Stimulated activated CD8-positive, alpha-beta memory T cell treated with anti-CD3 and anti-CD28 coated beads, Interleukin-12 subunit alpha, Interleukin-12 subunit beta, amount 100 ng/mL, for 1 hour (primary cell): ENCODE data around the gene EYA2.

Source experiments
- DNase-seq: peaks from one replicate; pipeline ENCODE4 v3.0.0-alpha.2; 2020; ENCODE audit warnings: low read depth

Gene EYA2

DNA sequence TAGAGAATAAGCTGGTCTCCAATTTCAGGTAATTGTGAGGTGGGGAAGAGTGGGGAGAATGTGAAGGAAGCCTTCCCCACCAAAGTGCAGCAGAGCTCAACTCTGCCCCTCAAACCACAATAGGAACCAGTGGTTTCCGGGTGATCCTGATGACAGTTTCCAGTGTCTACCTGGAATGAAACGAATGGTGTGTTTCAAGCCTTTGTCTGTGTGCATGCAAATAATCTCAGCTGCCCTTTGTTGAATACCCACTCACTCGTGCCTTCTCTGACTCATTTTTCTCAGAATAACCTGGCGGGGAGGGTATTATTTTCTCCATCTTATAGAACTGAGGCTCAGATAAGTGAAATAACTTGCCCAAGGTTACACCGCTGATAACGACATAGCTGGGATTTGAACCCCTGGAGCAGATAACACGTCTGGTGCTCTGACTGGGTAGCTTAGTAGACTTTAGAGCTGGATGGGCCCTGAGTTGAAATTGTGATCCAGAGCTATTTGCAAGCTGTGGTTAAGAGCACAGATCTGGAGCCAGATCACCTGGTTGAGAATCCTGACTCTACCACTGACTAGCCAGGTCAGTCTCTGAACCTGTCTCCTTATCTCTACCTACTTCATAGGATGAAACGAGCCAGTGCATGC lies 85.1 kb downstream of the EYA2 start:
- no peak for DNase-seq

DNA sequence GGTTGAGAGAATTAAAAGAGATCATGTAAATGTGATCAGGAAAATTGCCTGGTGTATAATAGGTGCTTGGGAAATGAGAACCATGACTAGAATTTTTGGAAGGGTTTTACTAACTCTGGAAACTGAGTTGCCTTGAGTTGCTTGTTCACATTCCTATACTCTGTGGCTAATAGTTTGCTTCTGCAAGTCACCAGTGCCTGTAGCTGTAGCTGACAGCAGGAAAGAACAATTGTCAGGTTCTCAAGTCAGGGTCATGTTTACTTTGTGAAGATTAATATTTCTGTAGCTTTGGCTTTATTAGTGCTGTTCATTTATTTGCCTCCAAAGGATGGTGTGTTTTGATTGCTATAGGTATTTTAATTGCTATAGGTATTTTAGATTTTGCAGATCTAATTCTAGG lies 86.5 kb downstream of the EYA2 start:
- DNase-seq, result no peak

DNA sequence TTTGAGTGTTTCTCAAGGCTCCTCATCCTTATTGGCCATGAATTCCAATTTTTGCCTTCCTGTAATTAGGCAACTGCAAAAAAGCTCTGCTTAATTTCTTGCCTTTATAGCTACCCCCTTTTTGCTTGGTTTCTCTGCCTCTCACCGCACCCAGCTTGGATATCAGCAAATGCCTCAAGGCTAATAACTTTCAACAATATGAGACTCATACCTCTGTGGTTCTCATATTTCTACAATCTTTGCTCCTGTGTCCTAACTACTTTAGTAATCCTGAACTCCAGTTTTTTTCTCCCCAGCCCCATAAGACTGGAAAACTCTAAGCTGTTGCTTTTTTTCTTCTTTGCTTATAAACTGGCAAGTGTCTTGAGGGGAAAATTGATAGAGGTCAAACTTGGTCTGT lies 88.8 kb downstream of the EYA2 start:
- DNase-seq, result no peak

DNA sequence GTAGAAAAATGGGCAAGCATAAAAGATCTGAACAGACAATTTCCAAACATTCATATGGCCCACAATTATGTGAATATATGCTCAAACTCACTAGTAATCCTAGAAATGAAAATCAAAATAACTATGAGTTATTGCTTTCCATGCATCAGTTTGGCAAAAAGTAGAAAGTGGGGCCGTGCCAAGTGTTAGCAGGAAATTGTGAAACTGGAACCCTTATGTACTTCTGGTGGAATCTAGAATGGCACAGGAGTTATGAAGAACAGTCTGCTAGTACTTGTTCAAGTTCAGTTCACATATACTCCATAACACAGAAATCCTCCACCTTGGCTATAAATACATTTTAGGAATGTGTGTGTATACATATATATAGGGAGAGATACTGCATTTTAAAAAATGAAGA lies 89.8 kb downstream of the EYA2 start:
- no peak for DNase-seq

DNA sequence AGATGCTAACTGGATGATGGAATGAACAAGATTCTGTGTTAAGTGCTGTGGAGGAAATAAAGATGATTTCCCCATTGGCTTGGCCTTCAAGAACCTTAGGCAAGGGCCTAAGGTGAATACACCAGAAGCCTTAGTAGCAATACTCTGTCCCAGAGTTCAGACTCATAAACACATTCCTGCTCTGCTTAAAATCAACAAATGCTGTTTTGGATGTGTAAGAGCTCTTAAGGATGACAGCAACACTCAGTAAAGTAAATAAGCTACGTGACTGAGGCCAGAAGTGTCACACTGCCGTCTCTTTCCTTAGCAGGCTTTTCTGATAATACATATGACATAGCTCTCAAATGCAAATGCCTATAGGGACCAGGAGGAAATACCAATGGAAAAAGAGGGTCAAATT lies 90.6 kb downstream of the EYA2 start:
- no peak for DNase-seq

DNA sequence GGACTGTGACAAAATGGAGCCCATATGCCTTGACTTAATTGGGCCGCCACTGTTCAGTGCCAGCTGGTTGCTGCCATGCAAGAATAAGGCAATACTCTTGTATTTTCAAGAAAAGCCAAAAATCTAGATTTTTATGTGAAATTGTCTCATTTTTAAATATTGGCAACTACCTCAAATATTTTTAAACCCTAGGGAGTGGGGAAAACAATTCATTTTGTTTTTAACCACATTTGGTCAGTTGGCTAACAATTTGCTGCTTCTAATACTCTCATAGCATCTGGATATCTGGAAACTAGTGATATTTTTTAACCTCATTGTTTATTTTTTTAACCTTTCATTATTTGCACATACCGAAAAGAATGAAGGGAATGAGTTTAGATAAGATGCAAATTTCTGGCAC lies 91.0 kb downstream of the EYA2 start:
- DNase-seq, result no peak

DNA sequence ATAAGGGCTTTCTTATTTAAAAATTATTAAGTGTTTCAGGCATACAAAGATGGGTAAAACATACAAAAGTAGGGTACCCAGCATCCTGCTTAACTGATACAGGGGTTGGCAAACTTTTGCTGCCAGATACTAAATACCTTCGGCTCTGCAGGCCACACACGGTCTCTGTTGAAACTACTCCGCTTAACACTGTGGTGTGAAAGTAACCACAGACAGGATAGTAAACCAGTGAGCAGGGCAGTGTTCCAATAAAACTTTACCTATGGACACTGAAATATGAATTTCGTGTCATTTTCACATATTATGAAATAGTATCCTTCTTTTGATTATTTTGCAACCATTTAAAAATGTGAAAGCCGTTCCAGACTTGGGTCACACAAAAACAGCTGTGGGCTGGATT lies 92.4 kb downstream of the EYA2 start:
- no peak for DNase-seq

DNA sequence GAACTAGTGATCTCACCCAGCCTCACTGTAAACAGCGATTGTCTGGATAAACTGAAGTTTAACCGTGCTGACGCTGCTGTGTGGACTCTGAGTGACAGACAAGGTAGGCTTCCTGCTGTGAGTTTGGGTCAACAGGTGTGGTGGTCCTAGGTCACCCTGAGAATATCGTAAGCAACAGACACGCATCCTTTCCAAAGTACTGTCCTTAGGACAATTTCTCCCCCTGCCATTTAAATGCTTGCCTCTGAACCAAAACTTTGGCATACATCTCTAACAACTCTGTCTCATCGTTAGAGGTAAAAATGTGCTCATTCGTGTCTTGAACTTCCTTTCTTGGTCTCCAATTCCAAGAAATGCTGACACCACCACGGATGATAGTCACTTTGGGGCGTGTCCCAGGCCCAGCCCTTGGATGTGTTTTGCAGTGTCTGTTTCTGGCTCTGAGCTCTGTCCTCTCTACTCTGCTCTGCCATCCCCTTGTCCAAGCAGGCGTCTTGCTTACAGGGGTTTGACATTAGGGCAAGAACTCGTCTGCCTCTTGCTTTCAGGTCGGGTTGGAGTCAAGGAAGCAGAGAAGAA lies 95.5 kb downstream of the EYA2 start:
- no peak for DNase-seq

DNA sequence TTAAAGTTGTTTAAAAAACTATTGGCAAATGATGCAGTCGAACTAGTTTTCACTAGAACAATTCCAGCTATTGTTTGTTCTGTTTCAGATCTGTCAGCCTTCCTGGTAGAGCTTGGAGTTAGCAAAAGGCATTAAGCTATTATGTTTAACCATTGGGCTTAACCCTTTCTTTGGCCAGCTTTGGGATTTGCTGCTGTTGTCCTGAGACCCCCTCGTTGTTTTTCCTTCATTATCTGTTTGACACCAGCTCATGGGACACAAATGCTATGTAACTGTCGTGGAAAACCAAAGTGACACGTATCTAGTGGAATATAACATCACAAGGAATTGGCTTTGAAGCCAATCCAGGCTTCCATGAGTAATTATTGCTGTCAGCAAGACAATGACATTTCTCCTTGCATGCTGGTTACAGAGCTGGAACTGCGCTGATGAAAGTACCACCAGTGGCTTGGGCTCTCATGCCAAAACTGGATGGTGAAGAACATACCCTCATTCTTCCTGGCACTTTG lies 96.0 kb downstream of the EYA2 start:
- DNase-seq, result no peak

DNA sequence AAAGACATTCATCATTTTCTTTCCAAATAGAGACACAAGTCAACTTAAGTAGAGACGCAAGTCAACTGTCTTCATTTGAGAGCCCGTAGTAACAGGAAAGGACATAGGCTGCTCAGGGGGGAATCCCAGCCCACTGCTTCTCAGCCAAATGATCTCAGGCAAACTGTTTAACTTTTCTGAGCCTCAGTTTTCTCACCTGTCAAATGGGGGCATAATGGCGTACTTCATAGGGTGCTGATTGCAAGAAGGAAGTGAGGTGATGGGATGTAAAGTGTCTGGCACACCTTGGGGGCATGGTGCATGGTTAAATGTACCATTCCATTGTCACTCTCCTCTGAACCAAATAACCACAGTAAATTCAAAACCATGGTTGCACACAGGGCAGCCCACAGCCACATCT lies 96.5 kb downstream of the EYA2 start:
- no peak for DNase-seq

DNA sequence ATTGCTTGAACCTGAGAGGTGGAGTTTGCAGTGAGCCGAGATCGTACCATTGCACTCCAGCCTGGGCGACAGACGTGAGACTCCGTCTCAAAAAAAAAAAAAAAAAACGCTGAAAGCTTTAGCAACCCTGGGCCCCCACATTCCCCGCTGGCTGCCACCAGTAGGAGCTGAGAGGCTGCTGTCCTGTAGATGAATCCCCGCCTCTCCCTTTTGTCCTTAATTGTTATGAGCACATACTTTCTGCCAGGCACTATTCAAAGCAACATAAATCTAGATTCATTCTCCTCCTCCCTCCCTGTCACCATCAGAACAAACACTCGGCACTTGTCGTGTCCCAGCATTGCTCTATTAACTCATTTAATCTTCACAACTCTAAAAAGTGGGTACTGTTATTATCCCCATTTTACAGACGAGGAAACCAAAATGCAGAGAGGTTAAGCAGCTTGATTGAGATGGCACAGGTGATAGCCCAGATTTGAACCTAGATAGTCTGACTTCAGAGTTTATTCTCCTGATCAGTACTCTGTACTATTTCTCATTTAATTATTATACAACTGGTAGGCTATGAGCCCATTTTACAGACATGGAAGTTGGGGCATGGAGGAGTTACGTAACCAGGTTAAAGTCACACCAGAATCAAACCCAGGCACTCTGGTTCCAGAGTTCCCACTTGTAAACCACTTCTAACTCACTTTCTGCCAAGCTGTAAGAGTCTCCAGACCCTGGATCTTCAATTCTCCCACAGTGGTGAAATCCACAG lies 97.4 kb downstream of the EYA2 start:
- DNase-seq, result no peak

DNA sequence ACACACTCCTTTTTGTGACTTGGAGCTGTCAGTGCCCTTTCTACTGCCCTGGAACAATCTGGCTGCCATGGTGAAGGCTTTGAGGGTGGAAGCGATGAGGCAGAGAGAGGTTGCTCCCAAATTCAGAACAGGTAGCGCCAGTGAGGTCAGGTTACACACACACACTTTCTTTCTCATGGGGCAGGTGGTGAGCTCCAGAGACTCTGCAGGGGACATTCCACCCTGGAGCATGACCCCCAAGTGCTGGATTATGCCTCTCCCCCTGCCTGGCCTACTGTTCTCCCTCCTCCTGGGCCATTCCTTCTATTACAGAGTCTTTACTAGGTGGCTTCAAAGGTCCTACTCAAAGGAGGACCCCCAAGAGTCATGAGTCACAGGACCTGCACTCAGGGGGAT lies 98.0 kb downstream of the EYA2 start:
- no peak for DNase-seq

DNA sequence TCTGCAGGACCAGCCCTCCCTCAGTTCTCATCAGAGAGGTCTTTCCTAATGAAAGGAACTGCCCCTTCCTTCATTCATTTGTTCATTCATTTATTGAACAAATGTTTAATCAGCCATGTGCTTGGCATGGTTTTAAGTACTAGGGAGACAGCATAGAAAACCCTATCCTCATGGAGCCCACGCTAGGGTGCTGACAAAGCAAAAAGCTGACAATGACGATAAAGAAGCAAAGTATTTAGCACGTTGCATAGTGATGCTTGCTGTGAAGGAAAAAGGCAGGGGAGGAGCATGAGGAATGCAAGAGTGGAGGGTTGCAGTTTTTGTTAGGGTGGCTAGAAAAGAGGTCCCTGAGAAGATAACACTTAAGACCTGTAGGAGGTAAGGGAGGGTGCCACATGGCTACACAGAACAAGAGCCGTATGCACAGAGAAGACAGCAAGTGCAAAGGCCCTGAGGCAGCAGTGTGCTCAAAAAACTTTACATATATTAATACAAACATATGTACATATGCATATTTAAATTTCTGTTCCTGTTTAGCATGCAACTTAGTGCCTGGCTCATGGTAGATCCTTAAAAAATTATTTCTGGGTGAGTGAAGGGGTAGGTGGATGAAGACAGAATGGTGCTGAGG lies 98.9 kb downstream of the EYA2 start:
- no peak for DNase-seq

DNA sequence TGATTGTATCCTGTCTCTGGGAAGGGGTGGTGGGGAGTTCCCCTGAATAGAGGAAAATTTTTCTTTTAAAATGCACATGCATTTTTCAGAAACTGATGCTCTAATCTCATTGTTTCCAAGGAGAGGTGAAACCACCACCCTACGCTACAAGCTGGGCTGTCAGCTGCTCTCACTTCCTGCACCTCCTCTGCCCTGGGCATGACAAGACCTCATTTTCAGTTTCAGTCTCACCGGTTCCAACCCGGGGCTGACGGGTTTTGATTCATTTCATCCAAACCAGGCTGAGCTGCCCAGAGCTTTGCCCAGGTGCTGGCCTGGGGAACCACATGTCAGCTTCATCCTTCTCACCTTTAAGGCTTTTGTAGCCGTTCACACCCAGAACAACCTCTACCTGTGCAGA lies 99.7 kb downstream of the EYA2 start:
- DNase-seq, result peak; percentile 1

DNA sequence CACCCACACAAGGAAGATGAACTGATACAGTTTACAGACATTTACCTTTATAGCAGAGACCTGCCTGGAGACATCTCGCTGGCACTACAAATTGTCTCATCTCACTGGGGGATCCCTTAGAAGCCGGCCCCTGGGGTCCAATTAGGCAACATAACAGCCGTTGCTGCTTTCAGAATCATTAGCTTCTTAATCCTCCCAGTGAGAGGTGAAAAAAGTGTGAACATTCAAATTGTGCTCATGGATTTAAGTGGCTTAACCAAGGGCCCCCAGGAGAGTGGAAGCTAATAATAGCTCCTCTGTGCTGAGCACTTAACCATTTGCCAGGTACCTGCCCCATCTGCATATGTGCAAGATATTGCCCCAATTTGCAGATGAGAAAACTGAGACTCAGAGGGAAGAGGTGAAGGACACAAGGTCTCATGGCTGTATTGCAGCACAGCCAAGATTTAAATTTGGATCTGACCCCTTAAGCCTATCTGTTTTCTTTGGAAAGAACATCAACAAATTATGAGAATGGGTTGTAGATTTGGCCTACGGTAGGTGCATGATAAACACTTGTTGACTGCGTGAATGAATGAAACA lies 101.0 kb downstream of the EYA2 start:
- DNase-seq, result no peak

DNA sequence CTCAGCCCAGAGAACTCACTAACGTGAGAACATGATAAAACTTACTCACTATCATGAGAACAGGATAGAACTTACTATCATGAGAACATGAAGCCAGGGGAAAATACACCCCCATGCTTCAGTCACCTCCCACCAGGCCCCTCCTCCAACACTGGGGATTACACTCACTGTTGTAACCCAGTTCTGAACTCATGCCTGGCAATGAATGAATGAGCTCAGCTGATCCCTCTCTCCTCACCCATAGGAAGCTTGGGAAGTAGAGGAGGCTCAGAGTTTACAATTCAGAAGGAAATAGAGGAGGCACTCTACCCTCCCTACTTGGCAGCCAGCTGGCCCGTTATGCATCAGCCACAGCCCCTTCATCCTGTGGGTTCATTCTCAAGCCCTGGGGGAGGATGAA lies 102.5 kb downstream of the EYA2 start:
- DNase-seq, result no peak

DNA sequence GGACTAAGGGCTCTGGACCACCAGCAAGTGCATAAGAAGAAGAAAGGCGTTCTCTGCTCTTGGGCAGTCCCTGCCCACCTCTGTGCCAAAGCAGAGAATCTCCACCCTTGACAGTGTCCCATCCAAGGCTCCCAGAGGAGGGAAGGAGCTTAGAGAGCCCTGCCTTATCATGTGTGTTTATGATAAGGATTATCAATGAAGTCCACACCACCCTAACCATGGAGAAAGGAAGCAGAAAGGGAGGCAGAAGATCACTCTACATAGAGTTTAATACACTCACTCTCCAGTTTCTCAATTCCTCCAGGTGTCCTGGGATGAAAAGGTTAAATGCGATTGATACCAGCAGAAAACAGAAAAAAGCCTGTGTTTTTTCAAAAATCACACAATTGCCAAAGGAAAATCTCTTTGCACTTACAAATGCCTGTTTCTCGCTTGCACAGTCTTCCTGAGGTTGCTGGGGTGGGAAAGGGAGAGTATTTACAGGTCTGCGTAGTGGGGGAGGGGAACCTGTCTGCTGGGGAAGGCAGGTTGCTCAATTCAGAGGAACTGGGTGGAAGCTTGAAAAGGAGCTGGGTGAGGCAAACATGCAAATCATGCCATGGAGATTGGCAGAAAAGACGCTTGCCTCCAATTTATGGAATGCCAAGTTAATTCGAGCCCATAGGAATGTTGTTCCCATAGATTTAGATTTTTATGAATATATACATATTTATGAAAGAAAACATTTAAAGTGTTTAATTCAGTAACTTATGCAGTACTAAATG lies 104.0 kb downstream of the EYA2 start:
- no peak for DNase-seq

DNA sequence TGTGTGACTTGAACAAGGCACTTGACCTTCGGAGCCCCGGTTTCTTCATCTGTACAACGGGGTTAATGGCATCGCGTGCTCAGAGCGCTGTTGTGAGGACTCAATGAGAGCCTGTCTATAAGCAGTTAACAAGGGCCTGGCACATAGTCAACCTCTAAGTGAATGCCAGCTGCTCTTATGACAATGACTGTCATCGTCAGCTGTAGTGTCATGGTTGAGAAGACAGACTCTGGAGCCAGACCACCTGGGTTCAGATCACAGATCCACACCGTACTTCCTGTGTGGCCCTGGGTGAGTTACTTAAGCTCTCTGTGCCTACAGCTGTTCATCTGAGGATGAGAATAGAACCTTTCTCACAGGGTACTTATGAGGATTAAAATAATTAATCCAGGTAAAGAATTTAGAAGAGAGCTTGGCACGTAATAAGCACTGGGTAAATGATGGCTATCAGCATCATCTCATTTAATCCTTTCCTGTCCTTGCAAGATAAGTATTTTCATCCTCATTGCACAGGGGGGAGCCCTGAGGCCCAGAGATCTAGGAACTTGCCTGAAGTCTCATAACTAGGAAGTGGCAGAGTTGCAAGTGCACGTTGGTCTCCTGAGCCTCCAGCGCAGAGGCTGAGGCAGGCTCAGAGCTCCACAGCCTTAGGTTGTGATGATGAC lies 105.3 kb downstream of the EYA2 start:
- no peak for DNase-seq

DNA sequence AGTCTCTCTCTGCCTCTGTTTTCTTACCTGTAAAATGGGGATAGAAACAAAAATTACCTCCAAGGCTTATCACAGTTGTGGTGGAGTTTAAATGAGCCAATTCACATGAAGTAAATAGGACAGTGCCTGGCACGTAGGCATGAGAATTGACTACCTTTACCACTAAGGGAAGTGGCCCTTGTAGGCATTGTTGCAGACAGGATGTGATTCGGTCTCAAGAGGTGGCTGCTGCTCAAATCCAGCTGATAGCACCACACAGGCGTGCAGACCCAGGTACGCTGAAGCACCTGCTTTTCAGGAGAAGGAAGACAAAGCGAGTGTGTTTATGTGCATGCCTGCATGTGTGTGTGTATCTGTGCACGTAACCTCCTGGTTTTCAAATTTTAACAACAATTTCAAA lies 108.6 kb downstream of the EYA2 start:
- DNase-seq, result no peak

DNA sequence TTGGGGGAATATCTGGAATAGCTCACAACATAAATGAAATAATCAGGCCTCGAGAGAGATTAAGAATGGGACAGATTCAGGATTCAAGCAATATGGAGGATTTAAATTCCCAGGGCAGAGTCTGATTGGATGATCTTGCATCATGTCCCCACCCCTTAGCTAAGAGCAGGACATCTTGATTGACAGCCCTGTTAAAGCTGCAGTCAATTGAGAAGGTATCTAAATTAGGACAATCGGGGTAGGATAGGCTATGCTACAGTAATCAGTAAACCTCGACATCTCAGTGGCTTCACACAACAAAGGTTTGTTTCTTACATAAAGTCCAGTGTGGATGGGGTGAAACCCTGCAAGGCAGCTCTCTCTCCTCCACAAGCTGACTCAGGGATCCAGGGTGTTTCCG lies 109.5 kb downstream of the EYA2 start:
- DNase-seq, result no peak
